ENCODE data around the gene CFAP69. TPM values are rescaled to one million over a fixed set of nuclear protein-coding genes. Genes with fewer than 3 reads are reported as not detected.
"Not testable (repeated sequence)": the region's sequence is repeated elsewhere in the genome, so short reads cannot be mapped to it uniquely, and the experiment has no call there.

The CFAP69 gene
- total RNA-seq, 2 donors from 2014 or later, result 0.79 to 1.1 TPM

DNA sequence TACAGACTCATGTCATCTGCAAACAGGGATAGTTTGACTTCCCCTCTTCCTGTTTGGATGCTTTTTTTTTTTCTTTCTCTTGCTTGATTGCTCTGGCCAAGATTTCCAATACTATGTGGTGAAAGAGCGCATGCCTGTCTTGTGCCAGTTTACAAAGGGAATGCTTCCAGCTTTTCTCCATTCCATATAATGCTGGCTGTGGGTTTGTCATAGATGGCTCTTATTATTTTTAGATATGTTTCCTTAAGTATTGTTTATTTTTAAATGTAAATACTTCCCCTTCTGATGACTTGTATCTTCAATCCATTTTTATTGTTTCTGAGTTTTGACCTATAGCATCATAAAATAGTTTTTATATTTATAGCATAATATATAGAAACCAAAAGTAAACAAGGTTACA, 58.3 kb downstream of the CFAP69 start:
- no peak overlapping the region for H3K27ac Mint-ChIP-seq
- H3K9me3 Mint-ChIP-seq, result no peaks in the 10 kb centered on the region

GRCh38 chr7:90309872-90310271, 64.9 kb downstream of the CFAP69 start:
- no peaks in the 10 kb centered on the region for H3K4me1 Mint-ChIP-seq (ENCODE audit: low read depth)
- H3K27ac Mint-ChIP-seq, result no peak overlapping the region
- DNase-seq (no peak), ATAC-seq (replicated peaks in 1 of 2) (no peak)
- no peaks in the 10 kb centered on the region for H3K36me3 Mint-ChIP-seq (ENCODE audit: insufficient read depth in 2 of 2)
- H3K9me3 Mint-ChIP-seq, result no peaks in the 10 kb centered on the region
- no peak overlapping the region for H3K4me3 Mint-ChIP-seq
- peaks cover 37% of the 10 kb centered on the region for H3K27me3 Mint-ChIP-seq (ENCODE audit: low read depth)

More for the DNA sequence above, 58.3 kb downstream of the CFAP69 start:
- Mint-ChIP-seq H3K4me1 (ENCODE audit: low read depth) (no peaks in the 10 kb centered on the region), H3K4me3 (no peak overlapping the region), H3K27me3 (ENCODE audit: low read depth) (peaks cover 7% of the 10 kb centered on the region), H3K36me3 (ENCODE audit: insufficient read depth in 2 of 2) (no peaks in the 10 kb centered on the region)
- no peak for DNase-seq
- no peak for ATAC-seq (replicated peaks in 1 of 2)

DNA sequence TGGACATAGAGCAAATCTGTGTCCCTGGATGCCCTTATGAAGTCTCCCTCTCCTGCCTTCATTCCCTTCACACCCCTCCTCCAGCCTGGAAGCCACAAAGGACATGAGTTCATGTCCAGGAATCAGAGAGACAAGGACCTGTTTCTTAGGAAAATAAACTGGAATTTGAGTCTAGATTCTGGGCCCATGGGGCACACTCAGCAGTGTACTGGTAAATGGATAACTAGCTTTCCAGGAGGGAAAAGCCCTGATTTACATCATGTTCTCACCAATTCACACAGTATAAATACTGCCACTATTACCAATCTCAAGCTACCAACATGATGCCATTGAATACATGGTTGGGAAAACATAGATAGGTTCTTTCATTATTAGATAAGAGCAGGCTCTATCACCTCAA, 66.2 kb downstream of the CFAP69 start:
- no peaks in the 10 kb centered on the region for H3K9me3 Mint-ChIP-seq
- no peaks in the 10 kb centered on the region for H3K4me1 Mint-ChIP-seq (ENCODE audit: low read depth)
- no peak overlapping the region for H3K27ac Mint-ChIP-seq
- peaks cover 45% of the 10 kb centered on the region for H3K27me3 Mint-ChIP-seq (ENCODE audit: low read depth)
- H3K36me3 Mint-ChIP-seq (ENCODE audit: insufficient read depth in 2 of 2), result no peaks in the 10 kb centered on the region
- ATAC-seq (replicated peaks in 1 of 2) (no peak), DNase-seq (no peak)
- no peak overlapping the region for H3K4me3 Mint-ChIP-seq

GRCh38 chr7:90312745-90313144, 67.8 kb downstream of the CFAP69 start:
- DNase-seq (no peak), ATAC-seq (replicated peaks in 1 of 2) (no peak)
- Mint-ChIP-seq H3K9me3 (no peaks in the 10 kb centered on the region), H3K27ac (no peak overlapping the region), H3K4me3 (no peak overlapping the region), H3K27me3 (ENCODE audit: low read depth) (peaks cover 53% of the 10 kb centered on the region), H3K4me1 (ENCODE audit: low read depth) (no peaks in the 10 kb centered on the region), H3K36me3 (ENCODE audit: insufficient read depth in 2 of 2) (no peaks in the 10 kb centered on the region)

DNA sequence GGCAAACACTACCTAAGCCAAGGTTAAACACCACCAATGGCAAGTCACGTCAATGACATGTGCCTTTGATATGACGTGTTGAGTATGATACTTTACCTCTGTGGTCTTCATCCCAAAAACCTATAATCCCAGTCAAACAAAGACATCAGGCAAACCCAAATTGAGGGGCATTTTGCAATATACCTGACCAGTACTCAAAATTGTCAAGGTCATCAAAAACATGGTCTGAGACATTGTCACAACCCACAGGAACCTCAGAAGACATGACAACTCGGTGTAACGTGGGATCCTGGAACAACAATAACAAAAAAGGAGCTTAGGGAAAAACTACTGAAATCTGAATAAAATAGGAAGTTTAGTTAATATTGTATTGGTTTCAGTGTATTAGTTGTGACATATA, 68.9 kb downstream of the CFAP69 start:
- no peaks in the 10 kb centered on the region for H3K4me1 Mint-ChIP-seq (ENCODE audit: low read depth)
- ATAC-seq (replicated peaks in 1 of 2), result no peak

GRCh38 chr7:90320014-90320413, 75.0 kb downstream of the CFAP69 start:
- ATAC-seq (replicated peaks in 1 of 2), result no peak
- H3K4me1 Mint-ChIP-seq (ENCODE audit: low read depth), result peaks cover 6% of the 10 kb centered on the region
- peak overlapping the region; percentile 36 to 63 for H3K4me3 Mint-ChIP-seq
- H3K36me3 Mint-ChIP-seq (ENCODE audit: insufficient read depth in 2 of 2), result no peaks in the 10 kb centered on the region
- no peaks in the 10 kb centered on the region for H3K9me3 Mint-ChIP-seq
- H3K27ac Mint-ChIP-seq, result no peak overlapping the region
- H3K27me3 Mint-ChIP-seq (ENCODE audit: low read depth), result peaks cover 71% of the 10 kb centered on the region
- DNase-seq, result no peak

More for the DNA sequence above, 68.9 kb downstream of the CFAP69 start:
- Mint-ChIP-seq H3K36me3 (ENCODE audit: insufficient read depth in 2 of 2) (no peaks in the 10 kb centered on the region), H3K9me3 (no peaks in the 10 kb centered on the region), H3K27me3 (ENCODE audit: low read depth) (peaks cover 61% of the 10 kb centered on the region), H3K4me3 (no peak overlapping the region), H3K27ac (no peak overlapping the region)
- DNase-seq, result no peak

DNA sequence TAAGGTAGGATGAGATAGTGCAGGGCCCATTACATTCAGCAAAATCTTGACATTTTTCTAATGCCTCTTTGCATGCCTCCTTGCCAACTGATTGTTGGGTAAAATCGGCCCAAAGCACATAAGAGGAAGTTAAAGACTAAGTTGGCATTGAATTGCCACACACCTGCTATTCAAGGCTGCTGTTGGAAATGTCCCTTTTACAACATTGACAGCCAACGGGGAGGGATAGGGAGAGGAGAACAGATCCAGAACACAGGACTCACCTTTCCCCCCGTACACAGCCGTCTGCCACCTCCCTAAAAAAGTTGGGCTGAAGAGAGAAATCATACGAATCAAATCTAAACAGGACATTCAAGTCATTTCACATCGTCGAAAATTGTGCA, 75.4 kb downstream of the CFAP69 start:
- DNase-seq, result no peak
- H3K9me3 Mint-ChIP-seq, result no peaks in the 10 kb centered on the region
- peak overlapping the region; percentile 36 to 63 for H3K4me3 Mint-ChIP-seq
- no peaks in the 10 kb centered on the region for H3K36me3 Mint-ChIP-seq (ENCODE audit: insufficient read depth in 2 of 2)
- peaks cover 6% of the 10 kb centered on the region for H3K4me1 Mint-ChIP-seq (ENCODE audit: low read depth)
- H3K27ac Mint-ChIP-seq, result no peak overlapping the region
- H3K27me3 Mint-ChIP-seq (ENCODE audit: low read depth), result peaks cover 67% of the 10 kb centered on the region
- ATAC-seq (replicated peaks in 1 of 2), result no peak

GRCh38 chr7:90320801-90321494, 76.0 kb downstream of the CFAP69 start, which contains the start of gene FAM237B:
Gene FAM237B, minus strand, starts transcription at chr7:90321304. Its CDS starts 1,556 bp downstream, at chr7:90319748.
- peak; percentile 52 to 69 for ATAC-seq (replicated peaks in 1 of 2)
- Mint-ChIP-seq H3K36me3 (ENCODE audit: insufficient read depth in 2 of 2) (no peaks in the 10 kb centered on the region), H3K4me3 (peak within 1 kb of the TSS; percentile 71 to 73), H3K9me3 (no peaks in the 10 kb centered on the region), H3K27me3 (ENCODE audit: low read depth) (peaks cover 66% of the 10 kb centered on the region), H3K4me1 (ENCODE audit: low read depth) (peaks cover 6% of the 10 kb centered on the region), H3K27ac (no peak within 1 kb of the TSS)
- peak in 1 of 2 donors; percentile 14 for DNase-seq

GRCh38 chr7:90322837-90323236, 77.9 kb downstream of the CFAP69 start:
- Mint-ChIP-seq H3K4me3 (no peak overlapping the region), H3K27ac (no peak overlapping the region), H3K4me1 (ENCODE audit: low read depth) (peaks cover 6% of the 10 kb centered on the region), H3K36me3 (ENCODE audit: insufficient read depth in 2 of 2) (no peaks in the 10 kb centered on the region), H3K9me3 (no peaks in the 10 kb centered on the region), H3K27me3 (ENCODE audit: low read depth) (peaks cover 49% of the 10 kb centered on the region)
- DNase-seq, result no peak
- ATAC-seq (replicated peaks in 1 of 2), result no peak

DNA sequence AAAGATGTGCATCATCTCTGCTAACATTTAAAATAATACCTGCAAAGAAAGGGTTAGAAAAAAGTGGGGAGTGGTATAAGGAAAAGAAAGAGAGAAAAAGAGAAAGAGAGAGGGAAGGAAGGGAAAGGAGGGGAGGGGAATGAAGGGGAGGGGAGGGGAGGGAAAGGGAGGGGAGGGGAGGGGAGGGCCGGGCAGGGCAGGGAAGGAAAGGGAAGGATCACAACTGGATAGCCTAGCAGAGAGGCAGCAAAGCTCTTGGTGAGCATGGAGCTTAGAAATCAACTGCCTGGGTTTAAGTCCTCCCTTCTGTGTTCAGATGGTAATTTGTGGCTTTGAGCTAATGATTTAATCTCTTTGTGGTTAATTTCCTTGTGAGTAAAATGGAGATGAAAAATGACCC, 81.5 kb downstream of the CFAP69 start:
- Mint-ChIP-seq H3K27me3 (ENCODE audit: low read depth) (peaks cover 31% of the 10 kb centered on the region), H3K36me3 (ENCODE audit: insufficient read depth in 2 of 2) (no peaks in the 10 kb centered on the region), H3K4me3 (no peak overlapping the region), H3K9me3 (no peaks in the 10 kb centered on the region), H3K27ac (no peak overlapping the region), H3K4me1 (ENCODE audit: low read depth) (no peaks in the 10 kb centered on the region)
- no peak for ATAC-seq (replicated peaks in 1 of 2)
- no peak for DNase-seq

GRCh38 chr7:90334193-90334843, 89.3 kb downstream of the CFAP69 start:
- no peaks in the 10 kb centered on the region for H3K9me3 Mint-ChIP-seq
- no peaks in the 10 kb centered on the region for H3K36me3 Mint-ChIP-seq (ENCODE audit: insufficient read depth in 2 of 2)
- ATAC-seq (replicated peaks in 1 of 2) (no peak), DNase-seq (no peak)
- peaks cover 22% of the 10 kb centered on the region for H3K27me3 Mint-ChIP-seq (ENCODE audit: low read depth)
- H3K4me3 Mint-ChIP-seq, result no peak overlapping the region
- no peaks in the 10 kb centered on the region for H3K4me1 Mint-ChIP-seq (ENCODE audit: low read depth)
- H3K27ac Mint-ChIP-seq, result no peak overlapping the region

DNA sequence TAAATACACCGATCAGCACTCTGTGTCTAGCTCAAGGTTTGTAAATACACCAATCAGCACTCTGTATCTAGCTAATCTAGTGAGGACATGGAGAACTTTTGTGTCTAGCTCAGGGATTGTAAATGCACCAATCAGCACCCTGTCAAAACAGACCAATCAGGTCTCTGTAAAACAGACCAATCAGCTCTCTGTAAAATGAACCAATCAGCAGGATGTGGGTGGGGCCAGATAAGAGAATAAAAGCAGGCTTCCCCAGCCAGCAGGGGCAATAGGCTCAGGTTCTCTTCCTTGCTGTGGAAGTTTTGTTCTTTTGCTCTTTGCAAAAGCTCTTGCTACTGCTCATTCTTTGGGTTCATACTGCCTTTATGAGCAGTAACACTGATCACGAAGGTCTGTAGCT, 90.0 kb downstream of the CFAP69 start:
- H3K36me3 Mint-ChIP-seq (ENCODE audit: insufficient read depth in 2 of 2); ATAC-seq (replicated peaks in 1 of 2); H3K4me1 Mint-ChIP-seq (ENCODE audit: low read depth); H3K27ac Mint-ChIP-seq; H3K9me3 Mint-ChIP-seq; H3K4me3 Mint-ChIP-seq; DNase-seq: not testable (repeated sequence)
- H3K27me3 Mint-ChIP-seq (ENCODE audit: low read depth), result peaks cover 22% of the 10 kb centered on the region

- H3K4me1 Mint-ChIP-seq (ENCODE audit: low read depth), result no peaks in the 10 kb centered on the region
- ATAC-seq (replicated peaks in 1 of 2) (no peak), DNase-seq (no peak)
- no peaks in the 10 kb centered on the region for H3K36me3 Mint-ChIP-seq (ENCODE audit: insufficient read depth in 2 of 2)
- no peaks in the 10 kb centered on the region for H3K9me3 Mint-ChIP-seq
- H3K27me3 Mint-ChIP-seq (ENCODE audit: low read depth), result peaks cover 6% of the 10 kb centered on the region
- H3K4me3 Mint-ChIP-seq, result no peak overlapping the region
- no peak overlapping the region for H3K27ac Mint-ChIP-seq
Measured at GRCh38 chr7:90337106-90337505, 92.1 kb downstream of the CFAP69 start.

All from activated T-cell treated with anti-CD3 and anti-CD28 coated beads, Interleukin-2, amount 50 U/mL, for 72 hours (primary cell).